ENCODE measurements around the gene CRP. TPM values are rescaled to one million over a fixed set of nuclear protein-coding genes. Genes with fewer than 3 reads are reported as not detected.

Gene CRP, protein sequence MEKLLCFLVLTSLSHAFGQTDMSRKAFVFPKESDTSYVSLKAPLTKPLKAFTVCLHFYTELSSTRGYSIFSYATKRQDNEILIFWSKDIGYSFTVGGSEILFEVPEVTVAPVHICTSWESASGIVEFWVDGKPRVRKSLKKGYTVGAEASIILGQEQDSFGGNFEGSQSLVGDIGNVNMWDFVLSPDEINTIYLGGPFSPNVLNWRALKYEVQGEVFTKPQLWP
- polyA plus RNA-seq (2013, experiment 1 of 4), result not detected
- polyA plus RNA-seq (2013, experiment 2 of 4), result not detected
- polyA plus RNA-seq (2013, experiment 3 of 4), result not detected
- not detected for polyA plus RNA-seq (2013, experiment 4 of 4)

DNA sequence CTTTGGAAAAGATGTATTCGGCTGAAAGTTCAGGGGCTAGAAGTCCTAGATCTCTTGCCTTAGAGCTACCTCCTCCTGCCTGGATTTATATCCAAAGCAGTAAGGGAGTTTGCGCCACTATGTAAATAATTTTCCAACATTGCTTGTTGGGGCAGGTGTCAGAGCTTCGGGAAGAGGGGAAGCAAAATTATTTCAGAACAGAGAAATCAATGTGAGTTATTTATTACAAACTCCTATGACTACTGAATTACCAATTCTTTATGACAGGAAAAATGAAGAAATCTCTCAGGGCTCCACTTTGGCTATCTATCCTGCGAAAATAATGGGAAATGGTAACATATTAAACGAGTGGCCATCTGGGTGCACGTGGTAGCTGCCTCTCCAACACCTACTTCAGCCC lies at the start of gene CRP:
TSS of gene CRP (minus strand) at position 61 of the 400 bp plus-strand sequence. CDS start 104 bp downstream, outside the sequence.
- no peaks in the 10 kb centered on the region for H3K4me1 ChIP-seq (ENCODE audit: control insufficient read depth, insufficient read depth, low read length)
- 94 to 96% methylated on average over 5 to 6 of the region's 6 CpGs for WGBS, 2 experiments
- no peaks in the 10 kb centered on the region for H3K9me3 ChIP-seq (ENCODE audit: control insufficient read depth, low read length)
- H3K27me3 ChIP-seq (ENCODE audit: control insufficient read depth, insufficient read depth, low read length, poor library complexity, severe bottlenecking), result no peaks in the 10 kb centered on the region
- no peak within 1 kb of the TSS for H3K27ac ChIP-seq (ENCODE audit: insufficient read depth, low read depth, low read length, poor library complexity, severe bottlenecking)
- H3K4me3 ChIP-seq (ENCODE audit: insufficient read depth, low read depth, low read length), result no peak within 1 kb of the TSS
- H3K36me3 ChIP-seq (ENCODE audit: control insufficient read depth, insufficient read depth, low read length), result no peaks in the 10 kb centered on the region

DNA sequence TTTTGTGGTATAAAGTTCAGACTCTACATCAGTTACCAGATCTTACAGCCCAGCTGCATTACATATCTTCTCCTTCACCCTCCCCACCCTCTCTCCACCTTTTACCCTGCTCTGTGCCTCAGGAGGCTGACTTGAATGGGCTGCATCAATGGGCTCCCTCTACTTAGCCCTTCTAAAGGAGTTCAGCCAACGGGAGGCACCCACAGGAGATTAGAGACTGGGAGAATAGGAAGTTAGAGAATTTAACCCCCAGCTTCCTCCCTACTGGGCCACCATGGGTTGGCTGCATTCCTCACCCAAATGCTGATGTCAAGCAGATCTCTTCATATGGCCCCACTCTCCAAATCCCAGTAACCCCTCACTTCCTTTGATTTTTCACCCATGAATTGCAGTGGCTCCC lies 49.3 kb upstream of the CRP start:
- Histone ChIP-seq H3K27me3 (ENCODE audit: control insufficient read depth, insufficient read depth, low read length, poor library complexity, severe bottlenecking) (no peaks in the 10 kb centered on the region), H3K4me3 (ENCODE audit: insufficient read depth, low read depth, low read length) (no peak overlapping the region), H3K9me3 (ENCODE audit: control insufficient read depth, low read length) (no peaks in the 10 kb centered on the region), H3K4me1 (ENCODE audit: control insufficient read depth, insufficient read depth, low read length) (no peaks in the 10 kb centered on the region), H3K27ac (ENCODE audit: insufficient read depth, low read depth, low read length, poor library complexity, severe bottlenecking) (no peak overlapping the region), H3K36me3 (ENCODE audit: control insufficient read depth, insufficient read depth, low read length) (no peaks in the 10 kb centered on the region)
- WGBS, 2 experiments, result 16 to 33% methylated on average over 1 of the region's 1 CpG

DNA sequence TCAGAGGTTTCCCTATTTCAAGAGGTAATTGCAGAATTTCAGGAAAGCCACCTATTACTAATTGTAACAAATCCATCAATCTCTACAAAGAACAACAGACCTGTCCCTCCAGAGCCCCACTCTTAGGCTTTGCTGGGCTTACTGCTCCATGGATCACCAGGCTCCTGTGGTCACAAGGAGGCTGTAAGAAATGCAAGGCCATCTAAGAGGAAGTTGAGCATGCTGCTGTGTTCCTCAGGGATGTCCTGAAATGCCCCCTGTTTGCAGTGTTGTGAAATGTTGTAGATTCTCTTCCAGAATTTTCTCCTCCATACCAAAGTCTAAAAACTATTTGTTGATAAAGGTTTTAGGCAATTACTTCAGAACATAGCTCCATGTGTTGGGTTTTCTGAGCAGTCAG lies 42.0 kb upstream of the CRP start:
- no peaks in the 10 kb centered on the region for H3K4me1 ChIP-seq (ENCODE audit: control insufficient read depth, insufficient read depth, low read length)
- H3K4me3 ChIP-seq (ENCODE audit: insufficient read depth, low read depth, low read length), result no peak overlapping the region
- H3K27ac ChIP-seq (ENCODE audit: insufficient read depth, low read depth, low read length, poor library complexity, severe bottlenecking), result no peak overlapping the region
- H3K36me3 ChIP-seq (ENCODE audit: control insufficient read depth, insufficient read depth, low read length), result no peaks in the 10 kb centered on the region
- H3K9me3 ChIP-seq (ENCODE audit: control insufficient read depth, low read length), result no peaks in the 10 kb centered on the region
- no peaks in the 10 kb centered on the region for H3K27me3 ChIP-seq (ENCODE audit: control insufficient read depth, insufficient read depth, low read length, poor library complexity, severe bottlenecking)

DNA sequence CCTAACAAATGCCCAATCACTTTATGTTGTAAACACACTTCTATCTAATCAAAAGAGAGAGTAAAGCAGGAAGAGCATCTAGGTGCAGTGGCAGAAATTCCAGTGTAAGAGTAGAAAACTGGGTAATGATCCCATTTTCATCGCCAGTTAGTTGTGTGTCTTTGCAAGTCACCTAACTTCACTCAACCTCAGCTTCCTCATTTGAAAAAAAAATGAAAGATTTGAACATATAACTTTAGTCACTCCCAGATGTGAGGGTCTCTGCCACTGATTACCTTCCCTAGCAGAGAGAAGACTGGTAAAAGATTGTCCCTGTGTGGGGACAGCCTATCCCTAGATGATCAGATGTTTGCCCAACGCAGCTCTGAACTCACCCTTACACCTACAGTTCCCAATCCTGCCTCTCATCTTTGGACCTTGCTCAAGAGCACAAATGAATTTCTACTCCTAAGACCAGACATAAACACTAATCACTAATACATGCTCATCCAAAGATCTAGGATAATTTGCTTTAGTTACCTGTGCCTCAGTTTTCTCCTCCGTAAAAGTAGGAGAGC lies 41.1 kb upstream of the CRP start:
- no peak overlapping the region for H3K4me3 ChIP-seq (ENCODE audit: insufficient read depth, low read depth, low read length)
- no peaks in the 10 kb centered on the region for H3K9me3 ChIP-seq (ENCODE audit: control insufficient read depth, low read length)
- H3K4me1 ChIP-seq (ENCODE audit: control insufficient read depth, insufficient read depth, low read length), result no peaks in the 10 kb centered on the region
- 93 to 95% methylated on average over 2 to 3 of the region's 3 CpGs for WGBS, 2 experiments
- no peak overlapping the region for H3K27ac ChIP-seq (ENCODE audit: insufficient read depth, low read depth, low read length, poor library complexity, severe bottlenecking)
- no peaks in the 10 kb centered on the region for H3K36me3 ChIP-seq (ENCODE audit: control insufficient read depth, insufficient read depth, low read length)
- H3K27me3 ChIP-seq (ENCODE audit: control insufficient read depth, insufficient read depth, low read length, poor library complexity, severe bottlenecking), result no peaks in the 10 kb centered on the region

DNA sequence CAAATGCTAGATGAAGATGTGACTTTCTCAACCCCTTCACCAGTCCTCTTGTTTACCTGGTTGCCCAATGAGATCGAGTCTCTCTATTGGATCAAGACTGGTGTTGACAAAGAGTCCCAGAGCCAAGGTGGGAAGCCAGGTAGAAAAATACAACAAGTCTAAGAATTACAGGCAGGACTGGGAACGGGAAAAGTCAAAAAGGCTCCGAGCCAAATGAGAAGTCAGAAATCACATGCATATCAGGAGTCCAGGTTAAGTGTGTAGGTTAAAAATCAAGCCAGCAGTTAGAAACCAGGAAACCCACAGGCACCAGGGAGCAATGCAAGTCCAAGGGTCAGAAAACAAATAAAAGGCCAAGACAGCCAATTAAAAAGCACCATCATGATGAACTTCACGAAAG lies 39.0 kb upstream of the CRP start:
- Histone ChIP-seq H3K4me1 (ENCODE audit: control insufficient read depth, insufficient read depth, low read length) (no peaks in the 10 kb centered on the region), H3K27me3 (ENCODE audit: control insufficient read depth, insufficient read depth, low read length, poor library complexity, severe bottlenecking) (no peaks in the 10 kb centered on the region), H3K9me3 (ENCODE audit: control insufficient read depth, low read length) (no peaks in the 10 kb centered on the region), H3K4me3 (ENCODE audit: insufficient read depth, low read depth, low read length) (no peak overlapping the region), H3K27ac (ENCODE audit: insufficient read depth, low read depth, low read length, poor library complexity, severe bottlenecking) (no peak overlapping the region), H3K36me3 (ENCODE audit: control insufficient read depth, insufficient read depth, low read length) (no peaks in the 10 kb centered on the region)
- 91 to 93% methylated on average over 4 of the region's 4 CpGs for WGBS, 2 experiments

DNA sequence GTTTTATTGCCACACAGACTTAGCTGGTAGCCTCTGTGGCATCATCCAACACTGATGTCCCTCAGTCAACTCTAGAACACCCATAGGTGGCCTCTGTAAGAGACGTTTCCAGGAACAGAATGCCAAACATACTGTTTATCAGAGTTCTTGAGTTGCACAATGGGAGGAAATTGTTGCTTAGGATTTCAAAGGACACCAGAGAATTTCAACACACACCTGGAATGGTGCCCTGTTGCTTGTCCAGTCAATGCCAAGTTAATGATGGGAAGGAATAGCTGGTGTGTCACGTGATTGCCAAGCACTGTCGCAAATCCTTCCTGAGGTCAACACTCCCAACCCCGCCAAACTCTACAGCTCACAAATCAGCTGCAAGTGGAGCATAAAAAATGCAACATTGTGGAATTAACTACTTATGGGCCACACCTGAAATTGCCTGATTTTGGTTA lies 37.8 kb upstream of the CRP start:
- WGBS, 2 experiments, result 97 to 98% methylated on average over 4 of the region's 4 CpGs
- Histone ChIP-seq H3K27ac (ENCODE audit: insufficient read depth, low read depth, low read length, poor library complexity, severe bottlenecking) (no peak overlapping the region), H3K36me3 (ENCODE audit: control insufficient read depth, insufficient read depth, low read length) (no peaks in the 10 kb centered on the region), H3K27me3 (ENCODE audit: control insufficient read depth, insufficient read depth, low read length, poor library complexity, severe bottlenecking) (no peaks in the 10 kb centered on the region), H3K9me3 (ENCODE audit: control insufficient read depth, low read length) (no peaks in the 10 kb centered on the region), H3K4me3 (ENCODE audit: insufficient read depth, low read depth, low read length) (no peak overlapping the region), H3K4me1 (ENCODE audit: control insufficient read depth, insufficient read depth, low read length) (no peaks in the 10 kb centered on the region)

DNA sequence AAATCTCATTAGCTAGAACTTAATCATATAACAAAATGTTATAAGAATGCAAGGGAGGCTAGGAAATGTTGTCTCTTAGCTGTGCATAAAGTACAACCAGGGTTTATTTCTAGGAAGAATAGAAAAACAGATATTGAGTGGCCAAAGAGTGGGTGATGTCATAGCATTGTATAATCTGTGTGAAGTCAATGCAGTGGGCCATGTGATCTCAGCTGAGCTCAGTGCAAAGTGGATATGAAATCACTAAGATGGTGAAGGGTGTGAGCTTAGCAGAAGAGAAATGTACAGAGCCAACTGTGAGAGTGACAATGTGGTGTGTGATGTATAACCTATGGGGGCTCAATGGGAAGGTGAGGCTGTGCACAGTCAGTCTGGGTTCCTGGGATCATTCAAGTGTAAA lies 36.6 kb upstream of the CRP start:
- Histone ChIP-seq H3K4me1 (ENCODE audit: control insufficient read depth, insufficient read depth, low read length) (no peaks in the 10 kb centered on the region), H3K27me3 (ENCODE audit: control insufficient read depth, insufficient read depth, low read length, poor library complexity, severe bottlenecking) (no peaks in the 10 kb centered on the region), H3K36me3 (ENCODE audit: control insufficient read depth, insufficient read depth, low read length) (no peaks in the 10 kb centered on the region), H3K4me3 (ENCODE audit: insufficient read depth, low read depth, low read length) (no peak overlapping the region), H3K9me3 (ENCODE audit: control insufficient read depth, low read length) (no peaks in the 10 kb centered on the region), H3K27ac (ENCODE audit: insufficient read depth, low read depth, low read length, poor library complexity, severe bottlenecking) (no peak overlapping the region)

DNA sequence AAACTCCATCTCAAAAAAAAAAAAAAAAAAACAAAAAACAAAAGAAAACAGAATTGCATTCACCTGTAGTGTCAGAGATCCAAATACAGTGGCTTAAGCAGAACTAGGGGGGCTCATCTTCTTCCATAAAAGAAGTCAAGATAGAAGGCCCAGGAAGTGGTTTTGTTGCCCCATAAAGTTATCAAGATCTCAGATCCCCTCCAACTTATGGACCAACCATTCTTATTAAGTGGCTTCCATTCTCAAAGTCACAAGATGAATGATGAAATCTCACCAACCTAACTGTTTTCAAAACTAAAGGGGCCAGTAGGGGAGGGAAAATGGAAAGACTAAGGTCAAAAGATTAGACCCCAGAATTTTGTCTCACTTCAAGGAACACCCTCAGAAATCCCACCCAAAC lies 36.2 kb upstream of the CRP start:
- Histone ChIP-seq H3K4me3 (ENCODE audit: insufficient read depth, low read depth, low read length) (no peak overlapping the region), H3K9me3 (ENCODE audit: control insufficient read depth, low read length) (no peaks in the 10 kb centered on the region), H3K4me1 (ENCODE audit: control insufficient read depth, insufficient read depth, low read length) (no peaks in the 10 kb centered on the region), H3K27ac (ENCODE audit: insufficient read depth, low read depth, low read length, poor library complexity, severe bottlenecking) (no peak overlapping the region), H3K36me3 (ENCODE audit: control insufficient read depth, insufficient read depth, low read length) (no peaks in the 10 kb centered on the region), H3K27me3 (ENCODE audit: control insufficient read depth, insufficient read depth, low read length, poor library complexity, severe bottlenecking) (no peaks in the 10 kb centered on the region)

DNA sequence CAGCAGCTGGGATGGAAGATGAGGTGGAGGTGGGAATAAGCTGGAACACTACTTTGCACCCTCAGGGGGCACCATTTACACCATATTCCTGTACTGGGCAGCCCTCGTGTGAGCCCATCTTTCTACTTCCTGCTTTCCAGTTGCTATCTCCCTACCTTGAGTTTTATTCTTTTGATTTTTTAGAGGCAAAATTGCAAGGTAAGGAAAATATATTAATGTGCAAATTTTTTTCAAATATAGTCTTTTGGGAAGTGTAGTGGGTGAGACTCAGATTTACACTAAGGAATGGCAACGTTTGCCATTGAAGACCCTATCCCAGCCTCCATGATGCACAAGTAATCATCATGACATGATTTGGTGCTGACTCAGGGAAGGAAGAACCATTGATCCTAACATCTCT lies 35.2 kb upstream of the CRP start:
- Histone ChIP-seq H3K4me1 (ENCODE audit: control insufficient read depth, insufficient read depth, low read length) (no peaks in the 10 kb centered on the region), H3K4me3 (ENCODE audit: insufficient read depth, low read depth, low read length) (no peak overlapping the region), H3K27me3 (ENCODE audit: control insufficient read depth, insufficient read depth, low read length, poor library complexity, severe bottlenecking) (no peaks in the 10 kb centered on the region), H3K9me3 (ENCODE audit: control insufficient read depth, low read length) (no peaks in the 10 kb centered on the region), H3K27ac (ENCODE audit: insufficient read depth, low read depth, low read length, poor library complexity, severe bottlenecking) (no peak overlapping the region), H3K36me3 (ENCODE audit: control insufficient read depth, insufficient read depth, low read length) (no peaks in the 10 kb centered on the region)
- whole genome bisulfite sequencing, 2 experiments, result 95 to 100% methylated on average over 2 of the region's 2 CpGs

DNA sequence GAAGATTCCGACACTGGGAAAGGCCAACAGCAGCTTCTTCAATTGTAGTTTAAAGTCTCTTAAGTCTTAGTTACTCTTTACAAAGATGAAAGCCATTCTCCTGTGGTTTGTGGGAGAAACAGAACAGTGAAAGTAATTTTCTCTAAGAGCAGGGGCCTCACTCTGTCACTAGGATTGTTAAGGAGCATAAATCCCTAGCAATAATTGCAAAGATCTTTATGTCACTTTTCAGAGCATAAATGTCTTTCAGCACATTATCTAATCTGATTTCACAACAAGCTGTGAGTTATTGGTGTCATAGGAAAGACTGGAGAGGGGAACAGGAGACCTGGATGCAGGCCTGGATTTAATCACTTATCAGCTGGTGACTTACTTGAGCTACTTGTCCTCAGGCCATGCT lies 34.0 kb upstream of the CRP start:
- Histone ChIP-seq H3K27me3 (ENCODE audit: control insufficient read depth, insufficient read depth, low read length, poor library complexity, severe bottlenecking) (no peaks in the 10 kb centered on the region), H3K9me3 (ENCODE audit: control insufficient read depth, low read length) (no peaks in the 10 kb centered on the region), H3K27ac (ENCODE audit: insufficient read depth, low read depth, low read length, poor library complexity, severe bottlenecking) (no peak overlapping the region), H3K36me3 (ENCODE audit: control insufficient read depth, insufficient read depth, low read length) (no peaks in the 10 kb centered on the region), H3K4me3 (ENCODE audit: insufficient read depth, low read depth, low read length) (no peak overlapping the region), H3K4me1 (ENCODE audit: control insufficient read depth, insufficient read depth, low read length) (no peaks in the 10 kb centered on the region)
- WGBS, 2 experiments, result 96% methylated on average over 1 of the region's 1 CpG

Data from ectodermal cell (in vitro differentiated cells).